Activated CD8-positive, alpha-beta T cell treated with anti-CD3 and anti-CD28 coated beads, Interleukin-2, amount 10 ng/mL, durations not matched to agents 7 days and 5 days (primary cell): ENCODE measurements around the gene PLB1. TPM values are rescaled to one million over a fixed set of nuclear protein-coding genes. Genes with fewer than 3 reads are reported as not detected.

Source experiments
- ATAC-seq: fragments of 150-1000 bp; cut with Tn5 transposase; one replicate; pipeline ENCODE4 v1.10.0; 2021; ENCODE audit warnings: moderate library complexity
- CTCF ChIA-PET: fragments of 350-600 bp; sonication (Branson Sonifier 250); formaldehyde crosslinking; loops from one replicate; lab custom pipeline; 2021; ENCODE audit warnings: antibody characterized with exemption; lab: Charles Lee
- POLR2A ChIA-PET: fragments of 350-600 bp; sonication (Branson Sonifier 250); formaldehyde crosslinking; loops from one replicate; lab custom pipeline; 2021; ENCODE audit warnings: antibody characterized with exemption; lab: Charles Lee
- DNase-seq: peaks from one replicate; pipeline ENCODE4 v3.0.0-alpha.2; 2020
- H3K27ac Mint-ChIP-seq: one replicate; pipeline ENCODE4 v1.8.0; 2021; ENCODE audit warnings: mild to moderate bottlenecking, mixed read lengths
- H3K27me3 Mint-ChIP-seq: one replicate; pipeline ENCODE4 v1.8.0; 2021; ENCODE audit warnings: low read depth, mixed read lengths
- H3K36me3 Mint-ChIP-seq: one replicate; pipeline ENCODE4 v1.8.0; 2021; ENCODE audit warnings: low read depth, mixed read lengths
- H3K4me1 Mint-ChIP-seq: one replicate; pipeline ENCODE4 v1.8.0; 2021; ENCODE audit warnings: low read depth, mixed read lengths
- H3K4me3 Mint-ChIP-seq: one replicate; pipeline ENCODE4 v1.8.0; 2021; ENCODE audit warnings: mild to moderate bottlenecking, mixed read lengths
- H3K9me3 Mint-ChIP-seq: one replicate; pipeline ENCODE4 v1.8.0; 2022; ENCODE audit warnings: mixed read lengths; ENCODE audit not compliant: insufficient read depth
- total RNA-seq, 2 experiments: library from RNA; stranded (reverse); gene quantifications; one replicate each; pipeline ENCODE4 v1.2.3, GENCODE V29; 2021

PLB1 gene
- total RNA-seq, 2 experiments from 2014 or later, result 1.0 to 1.4 TPM

GRCh38 chr2:28488858-28489575 is 6.8 kb upstream of the PLB1 start:
- no peak for DNase-seq
- CTCF ChIA-PET, result no interaction called here
- no peaks in the 10 kb centered on the region for H3K9me3 Mint-ChIP-seq
- H3K27me3 Mint-ChIP-seq, result peaks cover 4% of the 10 kb centered on the region
- POLR2A ChIA-PET, result no interaction called here
- no peak overlapping the region for H3K4me3 Mint-ChIP-seq
- no peak overlapping the region for H3K27ac Mint-ChIP-seq
- no peaks in the 10 kb centered on the region for H3K4me1 Mint-ChIP-seq
- ATAC-seq, result no peak
- H3K36me3 Mint-ChIP-seq, result no peaks in the 10 kb centered on the region

- Mint-ChIP-seq H3K27ac (no peak overlapping the region), H3K4me1 (no peaks in the 10 kb centered on the region), H3K4me3 (no peak overlapping the region), H3K36me3 (no peaks in the 10 kb centered on the region), H3K9me3 (no peaks in the 10 kb centered on the region), H3K27me3 (peaks cover 5% of the 10 kb centered on the region)
- ATAC-seq, result no peak
- POLR2A ChIA-PET, result no interaction called here
- CTCF ChIA-PET, result no interaction called here
- no peak for DNase-seq
These were observed 5.3 kb upstream of the PLB1 start for GRCh38 chr2:28490558-28490957.

GRCh38 chr2:28492282-28492681 is 3.6 kb upstream of the PLB1 start:
- Mint-ChIP-seq H3K27ac (no peak overlapping the region), H3K27me3 (peaks cover 15% of the 10 kb centered on the region), H3K4me1 (no peaks in the 10 kb centered on the region), H3K4me3 (no peak overlapping the region), H3K36me3 (no peaks in the 10 kb centered on the region), H3K9me3 (no peaks in the 10 kb centered on the region)
- DNase-seq (no peak), ATAC-seq (no peak)
- CTCF ChIA-PET, result interaction anchor here (0.7 to 1.4 kb wide), 2 partner anchors 101 to 486 kb away, joined by 3 to 5 read pairs; no protein-coding TSS in a partner anchor
- POLR2A ChIA-PET, result interaction anchor here (0.6 to 1.0 kb wide), 4 partner anchors 14 to 689 kb away, joined by 3 to 6 read pairs (median 4); no protein-coding TSS in a partner anchor

GRCh38 chr2:28493636-28494035 is 2.2 kb upstream of the PLB1 start:
- H3K27ac Mint-ChIP-seq, result no peak overlapping the region

GRCh38 chr2:28496781-28497180 is 921 bp downstream of the PLB1 start:
- DNase-seq, result no peak
- Mint-ChIP-seq H3K4me3 (no peak overlapping the region), H3K27me3 (peaks cover 28% of the 10 kb centered on the region), H3K27ac (no peak overlapping the region), H3K36me3 (no peaks in the 10 kb centered on the region), H3K9me3 (no peaks in the 10 kb centered on the region), H3K4me1 (no peaks in the 10 kb centered on the region)
- POLR2A ChIA-PET, result no interaction called here
- CTCF ChIA-PET, result interaction anchor here (1.3 kb wide), 1 partner anchor 10 kb away, joined by 3 read pairs; no protein-coding TSS in a partner anchor
- ATAC-seq, result no peak

More at GRCh38 chr2:28493636-28494035, 2.2 kb upstream of the PLB1 start:
- Mint-ChIP-seq H3K36me3 (no peaks in the 10 kb centered on the region), H3K27me3 (peaks cover 17% of the 10 kb centered on the region), H3K4me3 (no peak overlapping the region), H3K9me3 (no peaks in the 10 kb centered on the region), H3K4me1 (no peaks in the 10 kb centered on the region)
- POLR2A ChIA-PET, result interaction anchor here (0.6 kb wide), 1 partner anchor 863 kb away, joined by 3 read pairs; no protein-coding TSS in a partner anchor
- DNase-seq (no peak), ATAC-seq (no peak)
- CTCF ChIA-PET, result interaction anchor here (0.8 kb wide), 1 partner anchor 739 kb away, joined by 3 read pairs; no protein-coding TSS in a partner anchor

- Mint-ChIP-seq H3K4me3 (no peak overlapping the region), H3K27me3 (peaks cover 29% of the 10 kb centered on the region), H3K9me3 (no peaks in the 10 kb centered on the region), H3K36me3 (no peaks in the 10 kb centered on the region), H3K27ac (no peak overlapping the region), H3K4me1 (no peaks in the 10 kb centered on the region)
- ATAC-seq, result no peak
- no peak for DNase-seq
- POLR2A ChIA-PET, result no interaction called here
- CTCF ChIA-PET, result interaction anchor here (1.3 kb wide), 1 partner anchor 10 kb away, joined by 3 read pairs; no protein-coding TSS in a partner anchor
These were observed 1.3 kb downstream of the PLB1 start for GRCh38 chr2:28497206-28497605.

- H3K27me3 Mint-ChIP-seq, result peaks cover 36% of the 10 kb centered on the region
- H3K36me3 Mint-ChIP-seq, result no peaks in the 10 kb centered on the region
- DNase-seq (no peak), ATAC-seq (no peak)
- no peaks in the 10 kb centered on the region for H3K9me3 Mint-ChIP-seq
- H3K27ac Mint-ChIP-seq, result no peak overlapping the region
- H3K4me3 Mint-ChIP-seq, result no peak overlapping the region
- POLR2A ChIA-PET, result no interaction called here
- CTCF ChIA-PET, result interaction anchor here (1.0 kb wide), 1 partner anchor 67 kb away, joined by 3 read pairs; no protein-coding TSS in a partner anchor
- no peaks in the 10 kb centered on the region for H3K4me1 Mint-ChIP-seq
These were observed 3.4 kb downstream of the PLB1 start for GRCh38 chr2:28499282-28499681.

GRCh38 chr2:28505361-28505760 is 9.5 kb downstream of the PLB1 start:
- DNase-seq (no peak), ATAC-seq (no peak)
- peaks cover 18% of the 10 kb centered on the region for H3K4me1 Mint-ChIP-seq
- no peak overlapping the region for H3K4me3 Mint-ChIP-seq
- no peaks in the 10 kb centered on the region for H3K9me3 Mint-ChIP-seq
- CTCF ChIA-PET, result no interaction called here
- POLR2A ChIA-PET, result no interaction called here
- H3K27me3 Mint-ChIP-seq, result peaks cover 29% of the 10 kb centered on the region
- no peak overlapping the region for H3K27ac Mint-ChIP-seq
- no peaks in the 10 kb centered on the region for H3K36me3 Mint-ChIP-seq

GRCh38 chr2:28506112-28506910 is 10.5 kb downstream of the PLB1 start:
- ATAC-seq (no peak), DNase-seq (no peak)
- POLR2A ChIA-PET, result interaction anchor here (0.5 to 0.6 kb wide), 3 partner anchors 14 to 450 kb away, joined by 3 to 6 read pairs (median 3); no protein-coding TSS in a partner anchor
- Mint-ChIP-seq H3K4me1 (peaks cover 18% of the 10 kb centered on the region), H3K9me3 (no peaks in the 10 kb centered on the region), H3K36me3 (no peaks in the 10 kb centered on the region), H3K27me3 (peaks cover 25% of the 10 kb centered on the region), H3K27ac (peak overlapping the region; percentile 40), H3K4me3 (no peak overlapping the region)
- CTCF ChIA-PET, result interaction anchor here (0.5 kb wide), 1 partner anchor 13 kb away, joined by 3 read pairs; no protein-coding TSS in a partner anchor

- ATAC-seq (peak; percentile 98), DNase-seq (peak; percentile 74)
- peaks cover 16% of the 10 kb centered on the region for H3K9me3 Mint-ChIP-seq
- ChIA-PET POLR2A (interaction anchor here (0.7 kb wide), 1 partner anchor 53 kb away, joined by 3 read pairs; no protein-coding TSS in a partner anchor), CTCF (no interaction called here)
- peaks cover 35% of the 10 kb centered on the region for H3K27me3 Mint-ChIP-seq
- peaks cover 23% of the 10 kb centered on the region for H3K4me1 Mint-ChIP-seq
- no peak overlapping the region for H3K4me3 Mint-ChIP-seq
- H3K27ac Mint-ChIP-seq, result peak overlapping the region; percentile 71
- peaks cover 11% of the 10 kb centered on the region for H3K36me3 Mint-ChIP-seq
These were observed 12.2 kb downstream of the PLB1 start for GRCh38 chr2:28507796-28508764.

- H3K9me3 Mint-ChIP-seq, result peaks cover 16% of the 10 kb centered on the region
- H3K36me3 Mint-ChIP-seq, result peaks cover 14% of the 10 kb centered on the region
- DNase-seq (no peak), ATAC-seq (no peak)
- peaks cover 23% of the 10 kb centered on the region for H3K4me1 Mint-ChIP-seq
- peaks cover 37% of the 10 kb centered on the region for H3K27me3 Mint-ChIP-seq
- ChIA-PET CTCF (no interaction called here), POLR2A (no interaction called here)
- H3K27ac Mint-ChIP-seq, result no peak overlapping the region
- H3K4me3 Mint-ChIP-seq, result no peak overlapping the region
These were observed 13.5 kb downstream of the PLB1 start for GRCh38 chr2:28509361-28509760.
